Neuronal stem cell (in vitro differentiated cells): ENCODE results near the gene SMNDC1.
A peak's percentile ranks its signal among the peaks of the same experiment; 100 is the strongest.

Experiments used
- DNase-seq: peaks from one replicate; pipeline ENCODE4 v3.0.0-alpha.2; 2013; ENCODE audit warnings: low spot score
- H2AFZ ChIP-seq: one replicate; pipeline ENCODE4 v1.6.1; 2013; ENCODE audit warnings: mild to moderate bottlenecking, low read length, inconsistent platforms
- H2AK5ac ChIP-seq: 2 replicates; pipeline ENCODE4 v1.6.1; 2013; ENCODE audit warnings: low read depth, mild to moderate bottlenecking, inconsistent platforms, low read length, moderate library complexity, mixed read lengths
- H2BK120ac ChIP-seq: 2 replicates; pipeline ENCODE4 v1.6.1; 2013; ENCODE audit warnings: low read depth, mild to moderate bottlenecking, inconsistent platforms, low read length, moderate library complexity, mixed read lengths
- H2BK12ac ChIP-seq: one replicate; pipeline ENCODE4 v1.6.1; 2013; ENCODE audit warnings: low read length, inconsistent platforms
- H2BK15ac ChIP-seq: 2 replicates; pipeline ENCODE4 v1.6.1; 2013; ENCODE audit warnings: mild to moderate bottlenecking, low read length, inconsistent platforms, mixed read lengths
- H2BK5ac ChIP-seq: one replicate; pipeline ENCODE4 v1.6.1; 2013; ENCODE audit warnings: inconsistent platforms, mild to moderate bottlenecking, low read length, moderate library complexity
- H3K14ac ChIP-seq: one replicate; pipeline ENCODE4 v1.6.1; 2013; ENCODE audit warnings: low read length, inconsistent platforms
- H3K18ac ChIP-seq: 2 replicates; pipeline ENCODE4 v1.6.1; 2013; ENCODE audit warnings: low read length, inconsistent platforms
- H3K23ac ChIP-seq: 2 replicates; pipeline ENCODE4 v1.6.1; 2013; ENCODE audit warnings: low read depth, mild to moderate bottlenecking, mixed read lengths, low read length, inconsistent platforms; ENCODE audit not compliant: poor library complexity
- H3K27ac ChIP-seq: replicated peaks from 3 replicates; pipeline ENCODE4 v1.5.1; 2013; ENCODE audit warnings: low read length, inconsistent platforms
- H3K27me3 ChIP-seq, 3 experiments: 2 replicates each; pipeline ENCODE4 v1.6.1; 2013; ENCODE audit warnings: low read length in 3 of 3, mild to moderate bottlenecking in 2 of 3, inconsistent platforms in 1 of 3, low read depth in 1 of 3, mixed read lengths in 1 of 3, moderate library complexity in 1 of 3; ENCODE audit not compliant: control insufficient read depth in 3 of 3, insufficient read depth in 3 of 3
- H3K36me3 ChIP-seq, 2 donors: replicated peaks in 1 of 2; 2 replicates each; pipeline ENCODE4 v1.6.1; 2013; ENCODE audit warnings: low read length in 2 of 2; ENCODE audit not compliant: control insufficient read depth in 2 of 2, insufficient read depth in 2 of 2
- H3K4ac ChIP-seq: 2 replicates; pipeline ENCODE4 v1.6.1; 2013; ENCODE audit warnings: inconsistent platforms, mild to moderate bottlenecking, low read length, moderate library complexity
- H3K4me1 ChIP-seq, 2 donors: 1 replicate in 1 of 2; 2 replicates in 1 of 2; pipeline ENCODE4 v1.6.1; 2013; ENCODE audit warnings: low read length in 2 of 2, low read depth in 1 of 2; ENCODE audit not compliant: control insufficient read depth in 2 of 2, insufficient read depth in 1 of 2
- H3K4me2 ChIP-seq: one replicate; pipeline ENCODE4 v1.6.1; 2013; ENCODE audit warnings: mild to moderate bottlenecking, low read length, inconsistent platforms; ENCODE audit not compliant: insufficient read depth, poor library complexity, severe bottlenecking
- H3K4me3 ChIP-seq, 2 donors: 2 replicates each; pipeline ENCODE4 v1.5.1; 2013; ENCODE audit warnings: low read length in 2 of 2, mild to moderate bottlenecking in 2 of 2, inconsistent platforms in 1 of 2, moderate library complexity in 1 of 2
- H3K79me1 ChIP-seq: one replicate; pipeline ENCODE4 v1.6.1; 2013; ENCODE audit warnings: low read depth, mild to moderate bottlenecking, inconsistent platforms, low read length, moderate library complexity
- H3K9ac ChIP-seq: one replicate; pipeline ENCODE4 v1.6.1; 2013; ENCODE audit warnings: mild to moderate bottlenecking, low read depth, low read length, inconsistent platforms; ENCODE audit not compliant: poor library complexity
- H3K9me3 ChIP-seq, 2 donors: replicated peaks in 1 of 2; 2 replicates each; pipeline versions ENCODE3 to v1.6.1; 2013; ENCODE audit warnings: low read length in 2 of 2, mild to moderate bottlenecking in 2 of 2, inconsistent platforms in 1 of 2, low read depth in 1 of 2, mixed read lengths in 1 of 2, moderate library complexity in 1 of 2; ENCODE audit not compliant: control insufficient read depth in 2 of 2, insufficient read depth in 1 of 2
- H4K8ac ChIP-seq: one replicate; pipeline ENCODE4 v1.6.1; 2013; ENCODE audit warnings: low read depth, mild to moderate bottlenecking, inconsistent platforms, low read length, moderate library complexity
- H4K91ac ChIP-seq: one replicate; pipeline ENCODE4 v1.6.1; 2013; ENCODE audit warnings: low read length, low read depth, mild to moderate bottlenecking, inconsistent platforms; ENCODE audit not compliant: poor library complexity
- WGBS, 2 donors: extraction: QIAGEN DNeasy Blood & Tissue Kit; methylation state at CpG; one replicate each; pipeline ENCODE4 v1.1.7; 2013; ENCODE audit warnings: missing lambda C conversion rate in 2 of 2, mixed read lengths in 1 of 2; ENCODE audit not compliant: insufficient read length in 2 of 2, insufficient replicate concordance in 1 of 2; ENCODE audit errors: extremely low coverage in 2 of 2; 5-methylcytosine and 5-hydroxymethylcytosine counted together

The SMNDC1 gene

DNA sequence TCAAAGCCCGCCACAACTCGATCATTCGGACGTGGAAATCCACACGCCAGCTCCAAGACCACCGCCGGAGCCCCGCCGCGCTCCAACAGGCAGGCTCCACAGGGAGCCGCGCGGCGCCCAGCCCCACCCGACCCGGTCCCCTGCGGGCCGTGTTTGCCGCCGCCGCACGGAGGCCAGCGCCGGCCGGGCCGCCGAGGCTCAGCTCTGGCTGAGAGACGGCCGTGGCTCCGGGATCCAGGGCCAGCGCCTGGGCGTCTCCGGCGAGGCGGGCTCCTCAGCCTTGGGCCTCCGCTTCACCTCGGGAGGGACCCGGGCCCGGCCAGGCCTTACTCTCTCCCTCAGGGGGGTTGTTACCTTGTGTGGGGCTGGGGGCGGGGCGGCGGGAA, 333 bp downstream of the SMNDC1 start:
- Histone ChIP-seq H2AFZ (peak overlapping the region; percentile 89), H3K27ac (peak overlapping the region; percentile 80), H3K9me3 (no peaks in the 10 kb centered on the region), H2BK15ac (no peak overlapping the region), H3K9ac (peak overlapping the region; percentile 89), H3K14ac (no peak overlapping the region), H3K4ac (no peak overlapping the region), H3K23ac (peak overlapping the region; percentile 95), H4K91ac (no peak overlapping the region), H3K4me3 (peak overlapping the region; percentile 89 to 90), H2AK5ac (peak overlapping the region; percentile 96), H3K18ac (peak overlapping the region; percentile 87), H4K8ac (no peak overlapping the region), H3K79me1 (peaks cover 1% of the 10 kb centered on the region), H3K36me3 (peaks cover 12 to 42% of the 10 kb centered on the region in 2 donors), H2BK12ac (no peak overlapping the region), H3K4me2 (peak overlapping the region; percentile 54), H2BK5ac (peak overlapping the region; percentile 87), H2BK120ac (no peak overlapping the region), H3K27me3 (no peaks in the 10 kb centered on the region), H3K4me1 (peaks cover 4 to 6% of the 10 kb centered on the region in 2 donors)
- no peak for DNase-seq
- WGBS, 2 donors, result no CpG with 5 or more reads among the region's 42 CpGs

DNA sequence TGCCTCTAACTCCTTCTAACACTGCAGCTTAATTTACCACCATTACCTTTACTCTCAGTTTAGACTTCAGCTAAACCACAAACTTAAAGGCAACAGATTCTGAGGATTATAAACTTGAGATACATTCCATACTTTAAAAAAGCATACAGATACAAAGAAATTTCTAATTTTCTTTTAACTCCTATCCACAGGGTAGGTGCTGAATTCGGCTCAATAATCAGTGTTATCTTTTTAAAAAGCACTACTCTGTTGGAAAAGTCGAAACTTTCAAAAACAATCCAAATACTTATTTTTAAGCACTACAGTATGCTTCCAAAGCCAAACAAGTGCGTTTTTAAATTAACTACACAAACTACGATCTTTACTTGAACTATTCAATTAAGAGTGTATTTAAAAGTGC, 1.0 kb downstream of the SMNDC1 start:
- DNase-seq, result no peak
- Histone ChIP-seq H2BK5ac (no peak overlapping the region), H3K4me2 (no peak overlapping the region), H3K4me1 (peaks cover 4 to 6% of the 10 kb centered on the region in 2 donors), H3K14ac (no peak overlapping the region), H3K23ac (no peak overlapping the region), H2AFZ (no peak overlapping the region), H2AK5ac (no peak overlapping the region), H3K27ac (no peak overlapping the region), H3K9me3 (no peaks in the 10 kb centered on the region), H3K36me3 (peaks cover 14 to 49% of the 10 kb centered on the region in 2 donors), H2BK15ac (no peak overlapping the region), H4K91ac (no peak overlapping the region), H2BK12ac (no peak overlapping the region), H3K79me1 (peaks cover 1% of the 10 kb centered on the region), H4K8ac (no peak overlapping the region), H3K27me3 (no peaks in the 10 kb centered on the region), H2BK120ac (no peak overlapping the region), H3K18ac (no peak overlapping the region), H3K9ac (no peak overlapping the region), H3K4ac (no peak overlapping the region), H3K4me3 (peak overlapping the region; percentile 89 to 90)
- no CpG with 5 or more reads among the region's 4 CpGs for WGBS, 2 donors

DNA sequence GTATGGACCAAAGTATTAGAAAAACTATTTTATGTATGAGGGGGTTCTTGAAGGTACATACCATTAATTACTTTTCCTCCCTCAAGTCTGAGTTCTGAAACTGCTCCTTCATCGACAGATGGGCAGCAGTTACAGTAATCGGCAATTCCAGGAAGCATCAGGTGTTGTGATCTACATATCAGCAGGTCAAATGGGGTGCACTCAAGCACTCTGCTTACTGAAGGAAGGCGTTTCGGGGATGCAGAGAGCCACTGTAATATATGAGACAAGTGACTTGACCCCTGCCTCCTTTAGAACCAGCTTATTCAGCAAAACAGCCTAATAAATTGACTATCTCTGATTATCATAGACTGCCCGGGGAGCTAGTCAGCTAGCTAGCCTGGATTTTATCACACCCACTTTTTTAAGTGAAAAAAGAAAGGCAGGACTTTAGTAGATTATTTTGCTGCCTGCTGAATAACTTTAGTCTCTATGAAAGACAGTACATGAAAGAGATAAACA, 4.2 kb downstream of the SMNDC1 start:
- no peak overlapping the region for H4K91ac ChIP-seq
- H3K9me3 ChIP-seq, result no peaks in the 10 kb centered on the region
- H3K14ac ChIP-seq, result no peak overlapping the region
- no peak overlapping the region for H3K23ac ChIP-seq
- H2AK5ac ChIP-seq, result no peak overlapping the region
- H2BK5ac ChIP-seq, result no peak overlapping the region
- WGBS, 2 donors, result no CpG with 5 or more reads among the region's 5 CpGs
- H2BK12ac ChIP-seq, result no peak overlapping the region
- H3K9ac ChIP-seq, result no peak overlapping the region
- no peak overlapping the region for H3K18ac ChIP-seq
- no peak overlapping the region for H3K4me3 ChIP-seq
- no peak for DNase-seq
- no peaks in the 10 kb centered on the region for H3K27me3 ChIP-seq
- no peak overlapping the region for H3K4me2 ChIP-seq
- H3K27ac ChIP-seq, result no peak overlapping the region
- peaks cover 1% of the 10 kb centered on the region for H3K79me1 ChIP-seq
- H3K36me3 ChIP-seq, result peaks cover 23 to 81% of the 10 kb centered on the region in 2 donors
- H2BK120ac ChIP-seq, result no peak overlapping the region
- no peak overlapping the region for H2BK15ac ChIP-seq
- H3K4me1 ChIP-seq, result peaks cover 4 to 6% of the 10 kb centered on the region in 2 donors
- H3K4ac ChIP-seq, result no peak overlapping the region
- no peak overlapping the region for H2AFZ ChIP-seq
- H4K8ac ChIP-seq, result no peak overlapping the region

DNA sequence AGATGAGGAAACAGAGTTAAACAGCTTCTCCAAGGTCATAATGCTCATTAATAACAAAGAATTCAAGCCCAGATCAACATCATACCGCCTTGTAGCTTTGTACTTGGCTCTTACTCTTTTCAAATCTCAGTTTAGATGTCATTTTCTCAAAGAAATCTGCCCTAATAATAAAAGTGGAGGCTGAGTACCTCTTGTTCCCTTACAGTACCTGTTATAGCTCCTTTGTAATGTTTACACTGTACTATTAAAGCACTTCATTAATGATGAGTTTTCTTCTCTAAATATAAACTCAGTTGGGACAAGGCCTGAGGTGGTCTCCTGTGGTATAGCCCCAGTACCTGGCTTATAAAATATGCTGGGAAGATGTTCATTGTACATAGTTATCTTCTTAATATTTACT, 7.8 kb downstream of the SMNDC1 start:
- Histone ChIP-seq H4K8ac (no peak overlapping the region), H2BK120ac (no peak overlapping the region), H2AFZ (no peak overlapping the region), H2BK12ac (no peak overlapping the region), H3K4ac (no peak overlapping the region), H3K36me3 (peaks cover 26 to 100% of the 10 kb centered on the region in 2 donors), H3K23ac (no peak overlapping the region), H3K27me3 (no peaks in the 10 kb centered on the region), H3K27ac (no peak overlapping the region), H3K4me1 (peaks cover 0 to under 1% of the 10 kb centered on the region in 2 donors), H3K9me3 (no peaks in the 10 kb centered on the region), H2BK15ac (no peak overlapping the region), H4K91ac (no peak overlapping the region), H3K4me3 (no peak overlapping the region), H3K4me2 (no peak overlapping the region), H2BK5ac (no peak overlapping the region), H3K9ac (no peak overlapping the region), H3K18ac (no peak overlapping the region), H3K14ac (no peak overlapping the region), H2AK5ac (no peak overlapping the region), H3K79me1 (no peaks in the 10 kb centered on the region)
- no peak for DNase-seq
- no CpG with 5 or more reads among the region's 1 CpG for WGBS, 2 donors
